BE2C (cell line): ENCODE measurements around the gene SUPT7L.

Experiments used
- DNase-seq: peaks from one replicate; pipeline ENCODE4 v3.0.0-alpha.2; 2020
- H3K27me3 ChIP-seq: fragments of 250-450 bp; sonication (Bioruptor Pico); 2 replicates; pipeline ENCODE4 v1.5.1; 2020; ENCODE audit warnings: mild to moderate bottlenecking
- H3K36me3 ChIP-seq: fragments of 250-450 bp; sonication (Bioruptor Pico); 2 replicates; pipeline ENCODE4 v1.5.1; 2020; ENCODE audit warnings: mild to moderate bottlenecking
- H3K4me1 ChIP-seq: fragments of 250-450 bp; sonication (Bioruptor Pico); 2 replicates; pipeline ENCODE4 v1.5.1; 2020
- H3K4me3 ChIP-seq: 2 replicates; pipeline ENCODE4 v1.5.1; 2011; ENCODE audit warnings: low read depth, low read length
- H3K9me3 ChIP-seq: fragments of 250-450 bp; sonication (Bioruptor Pico); 2 replicates; pipeline ENCODE4 v1.5.1; 2020
- TF ChIP-seq, protein P1 (sequence below): IDR thresholded peaks from 2 replicates; pipeline ENCODE4 v1.5.1; 2012; ENCODE audit warnings: mild to moderate bottlenecking, low read depth, low read length

Gene SUPT7L

DNA sequence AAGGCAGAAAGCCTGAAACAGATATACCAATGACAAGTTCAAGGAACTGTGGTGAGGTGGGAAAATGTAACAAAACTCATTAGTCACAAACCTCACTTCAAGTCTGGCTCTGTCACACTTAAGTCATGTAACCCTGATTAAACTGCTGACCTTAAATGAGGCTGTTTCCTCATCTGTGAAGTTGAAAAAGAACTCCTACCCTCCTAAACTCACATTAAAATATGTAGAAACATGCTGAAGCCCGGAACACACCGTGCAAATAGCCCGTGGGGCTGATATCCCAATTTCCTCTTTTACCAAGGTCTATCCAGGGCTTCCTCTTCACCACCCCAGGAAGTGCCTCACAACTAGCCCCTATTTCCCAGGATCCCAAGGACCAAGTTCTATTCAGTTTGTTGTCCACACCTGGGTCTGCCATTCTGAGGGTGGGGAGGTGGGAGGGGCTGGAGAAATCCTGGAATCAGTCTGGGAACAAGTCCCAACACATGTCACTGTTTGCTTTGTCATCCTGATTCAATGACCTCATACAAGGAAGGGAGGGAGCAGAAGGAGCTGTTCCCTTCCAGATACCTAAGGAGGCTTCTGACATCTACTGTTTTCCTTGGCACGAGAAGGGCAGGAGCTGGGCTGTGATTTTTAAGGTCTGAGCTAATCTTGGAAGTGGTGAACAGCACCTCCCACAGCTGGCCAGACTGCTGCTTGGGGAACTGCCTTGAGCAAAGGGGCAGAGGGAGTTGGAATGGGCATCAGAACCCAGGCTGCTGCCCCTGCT is 42.6 kb upstream of the SUPT7L start:
- DNase-seq: no peak

DNA sequence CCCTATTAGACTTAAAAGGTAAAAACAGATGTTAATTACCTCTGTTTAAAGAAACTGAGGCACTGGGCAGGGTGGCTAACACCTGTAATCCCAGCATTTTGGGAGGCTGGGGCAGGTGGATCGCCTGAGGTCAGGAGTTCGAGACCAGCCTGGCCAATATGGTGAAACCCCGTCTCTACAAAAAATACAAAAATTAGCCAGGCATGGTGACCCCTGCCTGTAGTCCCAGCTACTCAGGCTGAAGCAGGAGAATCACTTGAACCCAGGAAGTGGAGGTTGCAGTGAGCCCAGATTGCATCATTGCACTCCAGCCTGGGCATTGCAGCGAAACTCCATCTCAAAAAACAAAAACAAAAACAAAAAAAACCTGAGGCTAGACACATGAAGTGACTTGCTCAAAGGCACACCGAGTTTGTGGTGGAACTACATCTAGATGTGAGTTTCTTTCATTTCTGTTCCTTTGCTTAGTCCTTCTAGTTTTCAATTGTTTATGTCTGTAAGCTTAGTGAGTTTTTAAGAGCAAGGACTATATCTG is 41.0 kb upstream of the SUPT7L start:
- Histone ChIP-seq H3K36me3 (no peaks in the 10 kb centered on the region), H3K27me3 (no peaks in the 10 kb centered on the region), H3K4me1 (peaks cover 3% of the 10 kb centered on the region), H3K4me3 (no peak overlapping the region), H3K9me3 (no peaks in the 10 kb centered on the region)
- no peak for DNase-seq
- TF ChIP-seq, protein P1, sequence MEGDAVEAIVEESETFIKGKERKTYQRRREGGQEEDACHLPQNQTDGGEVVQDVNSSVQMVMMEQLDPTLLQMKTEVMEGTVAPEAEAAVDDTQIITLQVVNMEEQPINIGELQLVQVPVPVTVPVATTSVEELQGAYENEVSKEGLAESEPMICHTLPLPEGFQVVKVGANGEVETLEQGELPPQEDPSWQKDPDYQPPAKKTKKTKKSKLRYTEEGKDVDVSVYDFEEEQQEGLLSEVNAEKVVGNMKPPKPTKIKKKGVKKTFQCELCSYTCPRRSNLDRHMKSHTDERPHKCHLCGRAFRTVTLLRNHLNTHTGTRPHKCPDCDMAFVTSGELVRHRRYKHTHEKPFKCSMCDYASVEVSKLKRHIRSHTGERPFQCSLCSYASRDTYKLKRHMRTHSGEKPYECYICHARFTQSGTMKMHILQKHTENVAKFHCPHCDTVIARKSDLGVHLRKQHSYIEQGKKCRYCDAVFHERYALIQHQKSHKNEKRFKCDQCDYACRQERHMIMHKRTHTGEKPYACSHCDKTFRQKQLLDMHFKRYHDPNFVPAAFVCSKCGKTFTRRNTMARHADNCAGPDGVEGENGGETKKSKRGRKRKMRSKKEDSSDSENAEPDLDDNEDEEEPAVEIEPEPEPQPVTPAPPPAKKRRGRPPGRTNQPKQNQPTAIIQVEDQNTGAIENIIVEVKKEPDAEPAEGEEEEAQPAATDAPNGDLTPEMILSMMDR: no peak

More for the DNA sequence above, 42.6 kb upstream of the SUPT7L start:
- TF ChIP-seq, protein P1: no peak
- H3K36me3 ChIP-seq: no peaks in the 10 kb centered on the region
- H3K4me3 ChIP-seq: no peak overlapping the region
- no peaks in the 10 kb centered on the region for H3K9me3 ChIP-seq
- peaks cover 12% of the 10 kb centered on the region for H3K4me1 ChIP-seq
- no peaks in the 10 kb centered on the region for H3K27me3 ChIP-seq

DNA sequence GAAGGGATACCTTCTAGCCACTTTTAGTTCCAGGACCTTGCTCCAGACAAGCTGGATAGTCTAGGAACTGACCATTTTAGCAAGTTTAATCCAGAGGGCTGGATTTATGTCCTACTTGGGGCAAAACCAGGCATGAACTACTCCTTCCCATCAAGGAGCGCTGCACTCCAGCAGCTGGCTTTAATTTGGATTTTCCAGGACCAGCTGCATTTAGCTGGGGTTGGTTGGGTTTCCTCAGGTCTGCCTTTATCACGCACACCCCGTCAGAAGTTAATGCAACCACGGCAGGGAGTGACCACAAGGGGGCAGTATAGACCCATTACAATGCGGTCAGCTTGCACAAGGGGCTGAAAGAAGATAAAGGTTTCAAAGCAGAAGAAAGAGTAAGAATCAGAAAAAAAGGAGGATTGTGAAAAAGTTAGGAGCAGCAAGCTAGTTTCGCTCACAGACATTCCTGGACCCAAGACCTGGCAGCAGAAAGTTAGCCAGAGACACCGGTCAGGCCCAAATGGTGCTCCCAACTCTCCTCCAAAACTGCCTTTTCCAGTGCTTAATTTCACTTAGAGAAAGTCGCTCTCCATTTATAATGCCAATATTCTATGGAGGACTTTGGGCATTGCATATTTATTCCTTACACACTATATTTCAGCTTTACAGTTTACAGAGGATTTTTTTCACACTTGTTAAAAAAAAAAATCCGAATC is 40.4 kb upstream of the SUPT7L start:
- TF ChIP-seq, protein P1: peak; percentile 97

DNA sequence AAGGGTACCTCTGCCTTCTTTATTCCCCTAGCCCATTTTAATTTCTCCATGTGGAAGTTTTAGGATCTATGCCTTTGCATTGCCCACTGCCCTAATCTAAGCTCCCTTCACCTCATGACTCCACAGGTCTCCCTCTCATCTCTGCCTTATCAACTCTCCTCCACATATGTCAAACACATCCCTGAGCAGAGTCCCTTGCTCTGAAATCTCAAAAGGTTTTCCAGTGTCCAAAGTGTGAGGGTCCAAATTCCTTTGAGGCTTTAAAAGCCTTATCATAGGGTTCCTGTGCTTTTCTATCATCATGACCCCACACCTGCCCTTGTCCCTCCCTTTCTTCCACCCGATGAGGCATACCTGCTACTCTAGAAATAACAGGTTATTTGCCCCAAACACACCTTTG is 38.9 kb upstream of the SUPT7L start:
- Histone ChIP-seq H3K9me3 (no peaks in the 10 kb centered on the region), H3K4me1 (no peaks in the 10 kb centered on the region; the same call in 1 of the 2 replicates), H3K36me3 (no peaks in the 10 kb centered on the region), H3K4me3 (no peak overlapping the region), H3K27me3 (no peaks in the 10 kb centered on the region)
- TF ChIP-seq, protein P1: no peak
- DNase-seq: no peak

More for the DNA sequence above, 40.4 kb upstream of the SUPT7L start:
- Histone ChIP-seq H3K9me3 (no peaks in the 10 kb centered on the region), H3K36me3 (no peaks in the 10 kb centered on the region), H3K4me1 (no peaks in the 10 kb centered on the region; the same call in 1 of the 2 replicates), H3K4me3 (no peak overlapping the region), H3K27me3 (no peaks in the 10 kb centered on the region)
- DNase-seq: peak; percentile 88

DNA sequence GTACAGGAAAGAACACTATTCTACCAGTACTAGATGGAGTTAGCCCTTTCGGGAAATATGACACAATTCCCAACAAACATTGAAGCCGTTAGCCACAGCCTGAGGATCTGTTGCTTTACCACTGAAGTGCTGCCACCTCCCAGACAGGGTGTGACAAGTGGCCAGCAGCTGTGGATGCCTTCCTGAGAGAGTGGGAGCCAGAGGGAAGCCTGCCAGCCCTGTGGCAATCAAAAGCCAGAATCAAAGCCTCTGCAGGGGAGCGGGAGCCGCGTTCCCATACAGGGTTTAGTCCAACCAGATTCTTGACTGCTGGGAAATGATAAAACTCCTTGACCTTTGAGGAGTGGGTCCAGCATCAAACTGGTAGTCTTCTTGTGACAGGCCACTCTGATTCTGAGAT is 38.3 kb upstream of the SUPT7L start:
- no peak for DNase-seq
- Histone ChIP-seq H3K9me3 (no peaks in the 10 kb centered on the region), H3K4me1 (no peaks in the 10 kb centered on the region; the same call in 1 of the 2 replicates), H3K27me3 (no peaks in the 10 kb centered on the region), H3K36me3 (no peaks in the 10 kb centered on the region), H3K4me3 (no peak overlapping the region)
- TF ChIP-seq, protein P1: no peak

DNA sequence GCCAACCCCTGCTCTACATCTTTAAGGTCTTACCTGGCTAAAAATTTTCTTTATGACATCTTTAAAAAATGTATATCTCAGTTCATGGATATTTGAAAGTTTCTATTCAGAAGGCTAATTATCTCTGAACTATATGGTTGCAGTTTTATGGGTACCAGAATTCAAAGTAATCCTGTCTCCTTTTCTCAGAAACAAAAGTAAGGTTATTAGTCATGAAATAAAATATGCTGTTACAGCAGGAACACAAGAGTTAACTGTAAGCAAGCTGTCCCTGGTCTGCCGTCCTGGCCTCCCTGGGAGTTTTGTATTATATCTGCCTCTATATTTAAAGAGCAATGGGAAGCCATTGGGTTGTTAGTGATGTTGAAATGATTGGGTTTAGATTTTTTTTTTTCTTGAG is 34.2 kb upstream of the SUPT7L start:
- H3K9me3 ChIP-seq: no peaks in the 10 kb centered on the region
- no peaks in the 10 kb centered on the region for H3K27me3 ChIP-seq
- no peaks in the 10 kb centered on the region for H3K4me1 ChIP-seq
- H3K36me3 ChIP-seq: peaks cover 20% of the 10 kb centered on the region
- TF ChIP-seq, protein P1: no peak
- H3K4me3 ChIP-seq: no peak overlapping the region
- no peak for DNase-seq
